Brain microvascular endothelial cell (primary cell): ENCODE measurements around the gene TMEM98.
"Not testable (repeated sequence)": the region's sequence is repeated elsewhere in the genome, so short reads cannot be mapped to it uniquely, and the experiment has no call there.

Experiments
- DNase-seq: peaks from one replicate; pipeline ENCODE4 v3.0.0-alpha.2; 2020
- H3K27ac ChIP-seq: fragments of 250-450 bp; sonication (Bioruptor Pico); 2 replicates; pipeline ENCODE4 v1.5.1; 2020; ENCODE audit warnings: mild to moderate bottlenecking, moderate library complexity
- H3K27me3 ChIP-seq: fragments of 250-450 bp; sonication (Bioruptor Pico); replicated peaks from 2 replicates; pipeline ENCODE4 v1.5.1; 2020; ENCODE audit warnings: mild to moderate bottlenecking
- H3K36me3 ChIP-seq: fragments of 250-450 bp; sonication (Bioruptor Pico); replicated peaks from 2 replicates; pipeline ENCODE4 v1.5.1; 2020; ENCODE audit warnings: mild to moderate bottlenecking
- H3K4me3 ChIP-seq: 2 replicates; pipeline ENCODE4 v1.5.1; 2011; ENCODE audit warnings: low read depth, mild to moderate bottlenecking, control low read depth, low read length, moderate library complexity
- in situ Hi-C: cut with HindIII; loops from 2 replicates; pipeline ENCODE4 v1.10.0; 2017; ENCODE audit warnings: low sequenced_read_pairs, low pct_ligation_motif_present
- TF ChIP-seq, protein P1 (sequence below): IDR thresholded peaks from 2 replicates; pipeline ENCODE4 v1.5.1; 2011; ENCODE audit warnings: low read depth, mild to moderate bottlenecking, moderate library complexity, low read length, control low read depth, inconsistent platforms; ENCODE audit errors: missing control alignments

TMEM98 gene

DNA sequence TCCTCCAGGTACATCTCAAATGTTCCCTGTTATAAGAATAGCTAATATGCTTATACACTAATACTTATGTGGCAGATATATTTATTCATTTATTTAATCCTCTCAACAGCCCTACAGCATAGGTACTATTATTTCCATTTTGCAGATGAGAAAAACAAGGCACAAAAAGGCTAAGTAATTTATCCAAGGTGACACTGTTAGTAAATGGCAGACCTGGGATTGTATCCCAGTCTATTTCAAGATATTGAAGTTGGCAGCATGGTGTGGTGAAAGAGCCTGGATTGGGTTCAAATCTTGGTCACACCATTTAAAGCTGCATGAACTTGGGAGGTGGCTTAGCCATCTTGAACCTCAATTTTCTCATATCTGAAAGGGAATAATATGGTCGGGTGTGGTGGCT, 27.2 kb downstream of the TMEM98 start:
- Histone ChIP-seq H3K36me3 (no peaks in the 10 kb centered on the region), H3K27me3 (no peaks in the 10 kb centered on the region), H3K27ac (no peak overlapping the region), H3K4me3 (no peak overlapping the region)
- no peak for DNase-seq
- in situ Hi-C loops, result no loop called here
- TF ChIP-seq, protein P1, sequence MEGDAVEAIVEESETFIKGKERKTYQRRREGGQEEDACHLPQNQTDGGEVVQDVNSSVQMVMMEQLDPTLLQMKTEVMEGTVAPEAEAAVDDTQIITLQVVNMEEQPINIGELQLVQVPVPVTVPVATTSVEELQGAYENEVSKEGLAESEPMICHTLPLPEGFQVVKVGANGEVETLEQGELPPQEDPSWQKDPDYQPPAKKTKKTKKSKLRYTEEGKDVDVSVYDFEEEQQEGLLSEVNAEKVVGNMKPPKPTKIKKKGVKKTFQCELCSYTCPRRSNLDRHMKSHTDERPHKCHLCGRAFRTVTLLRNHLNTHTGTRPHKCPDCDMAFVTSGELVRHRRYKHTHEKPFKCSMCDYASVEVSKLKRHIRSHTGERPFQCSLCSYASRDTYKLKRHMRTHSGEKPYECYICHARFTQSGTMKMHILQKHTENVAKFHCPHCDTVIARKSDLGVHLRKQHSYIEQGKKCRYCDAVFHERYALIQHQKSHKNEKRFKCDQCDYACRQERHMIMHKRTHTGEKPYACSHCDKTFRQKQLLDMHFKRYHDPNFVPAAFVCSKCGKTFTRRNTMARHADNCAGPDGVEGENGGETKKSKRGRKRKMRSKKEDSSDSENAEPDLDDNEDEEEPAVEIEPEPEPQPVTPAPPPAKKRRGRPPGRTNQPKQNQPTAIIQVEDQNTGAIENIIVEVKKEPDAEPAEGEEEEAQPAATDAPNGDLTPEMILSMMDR, result no peak

GRCh38 chr17:32956240-32956970, 28.5 kb downstream of the TMEM98 start:
- TF ChIP-seq, protein P1, result no peak

GRCh38 chr17:32958418-32958817, 30.5 kb downstream of the TMEM98 start:
- no peaks in the 10 kb centered on the region for H3K36me3 ChIP-seq
- in situ Hi-C loops, result no loop called here
- no peaks in the 10 kb centered on the region for H3K27me3 ChIP-seq
- no peak overlapping the region for H3K4me3 ChIP-seq
- no peak for DNase-seq
- TF ChIP-seq, protein P1, result no peak
- H3K27ac ChIP-seq, result no peak overlapping the region

More at GRCh38 chr17:32956240-32956970, 28.5 kb downstream of the TMEM98 start:
- Histone ChIP-seq H3K27me3 (no peaks in the 10 kb centered on the region), H3K36me3 (no peaks in the 10 kb centered on the region), H3K27ac (no peak overlapping the region), H3K4me3 (no peak overlapping the region)
- DNase-seq, result no peak
- in situ Hi-C loops, result no loop called here

DNA sequence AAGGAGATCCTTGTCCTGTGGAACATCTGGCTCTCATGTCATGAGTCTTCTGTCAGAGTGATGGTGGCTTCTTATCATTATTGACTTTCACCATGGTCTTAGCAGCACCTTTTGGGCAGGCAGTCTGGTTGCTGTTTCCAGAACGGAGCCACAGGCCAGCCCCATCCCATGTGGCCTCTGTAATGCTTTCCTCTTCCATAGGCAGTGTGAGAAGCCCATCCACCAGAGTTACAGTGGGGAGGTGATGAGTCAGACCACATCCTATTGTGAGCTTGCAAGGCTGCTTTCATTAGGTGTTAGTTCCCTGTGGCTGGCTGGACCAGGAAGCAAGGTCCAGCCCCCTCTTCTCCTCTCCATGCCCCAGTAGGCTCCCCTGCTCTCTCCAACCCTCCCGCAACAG, 32.9 kb downstream of the TMEM98 start:
- Histone ChIP-seq H3K27me3 (no peaks in the 10 kb centered on the region), H3K4me3 (no peak overlapping the region), H3K27ac (no peak overlapping the region), H3K36me3 (no peaks in the 10 kb centered on the region)
- TF ChIP-seq, protein P1, result no peak
- in situ Hi-C loops, result no loop called here
- DNase-seq, result peak; percentile 16

- H3K27me3 ChIP-seq, result no peaks in the 10 kb centered on the region
- no peak overlapping the region for H3K27ac ChIP-seq
- DNase-seq, result no peak
- no peak overlapping the region for H3K4me3 ChIP-seq
- in situ Hi-C loops, result no loop called here
- H3K36me3 ChIP-seq, result no peaks in the 10 kb centered on the region
- TF ChIP-seq, protein P1, result no peak
Measured at GRCh38 chr17:32962320-32962711, 34.4 kb downstream of the TMEM98 start.

GRCh38 chr17:32964541-32964940, 36.6 kb downstream of the TMEM98 start:
- H3K4me3 ChIP-seq, result no peak overlapping the region
- no peaks in the 10 kb centered on the region for H3K27me3 ChIP-seq
- in situ Hi-C loops, result no loop called here
- TF ChIP-seq, protein P1, result no peak
- no peaks in the 10 kb centered on the region for H3K36me3 ChIP-seq
- no peak for DNase-seq
- no peak overlapping the region for H3K27ac ChIP-seq

DNA sequence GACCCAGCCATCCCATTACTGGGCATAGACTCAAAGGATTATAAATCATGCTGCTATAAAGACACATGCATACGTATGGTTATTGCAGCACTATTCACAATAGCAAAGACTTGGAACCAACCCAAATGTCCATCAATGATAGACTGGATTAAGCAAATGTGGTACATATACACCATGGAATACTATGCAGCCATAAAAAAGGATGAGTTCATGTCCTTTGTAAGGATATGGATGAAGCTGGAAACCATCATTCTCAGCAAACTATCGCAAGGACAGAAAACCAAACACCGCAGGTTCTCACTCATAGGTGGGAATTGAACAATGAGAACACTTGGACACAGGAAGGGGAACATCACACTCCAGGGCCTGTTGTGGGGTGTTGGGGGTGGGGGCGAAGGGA, 41.3 kb downstream of the TMEM98 start:
- H3K27me3 ChIP-seq, H3K4me3 ChIP-seq, H3K36me3 ChIP-seq, in situ Hi-C loops, DNase-seq, H3K27ac ChIP-seq: not testable (repeated sequence)
